GM19455 (cell line): Measurements from ENCODE around the gene EFNA4.

Source experiments
- ATAC-seq: cut with Tn5 transposase; IDR thresholded peaks from one replicate; pipeline ENCODE4 v1.9.1; 2021; ENCODE audit not compliant: unreplicated experiment

Gene EFNA4

GRCh38 chr1:155085504-155086127 is 22.1 kb downstream of the EFNA4 start:
- ATAC-seq: no peak

- ATAC-seq: no peak
These were observed 22.7 kb downstream of the EFNA4 start for GRCh38 chr1:155086128-155086741.

- no peak for ATAC-seq
These were observed 23.5 kb downstream of the EFNA4 start for GRCh38 chr1:155086856-155087535.

- no peak for ATAC-seq
These were observed 27.8 kb downstream of the EFNA4 start for GRCh38 chr1:155091071-155092051.

GRCh38 chr1:155092131-155092530 is 28.6 kb downstream of the EFNA4 start:
- no peak for ATAC-seq

- no peak for ATAC-seq
These were observed 29.1 kb downstream of the EFNA4 start for GRCh38 chr1:155092641-155093040.

- ATAC-seq: no peak
These were observed 30.5 kb downstream of the EFNA4 start for GRCh38 chr1:155093911-155094621.

GRCh38 chr1:155094622-155094948 is 31.0 kb downstream of the EFNA4 start:
- ATAC-seq: no peak

GRCh38 chr1:155099331-155099730 is 35.8 kb downstream of the EFNA4 start:
- no peak for ATAC-seq

- ATAC-seq: no peak
These were observed 39.8 kb downstream of the EFNA4 start for GRCh38 chr1:155103325-155103724.

GRCh38 chr1:155104605-155105534 is 41.3 kb downstream of the EFNA4 start:
- ATAC-seq: no peak

GRCh38 chr1:155105604-155106011 is 42.1 kb downstream of the EFNA4 start:
- ATAC-seq: no peak

- no peak for ATAC-seq
These were observed 43.3 kb downstream of the EFNA4 start for GRCh38 chr1:155106862-155107261.

GRCh38 chr1:155107309-155108264 is 44.0 kb downstream of the EFNA4 start:
- ATAC-seq: no peak

- no peak for ATAC-seq
These were observed 44.8 kb downstream of the EFNA4 start for GRCh38 chr1:155108296-155108695.

- ATAC-seq: no peak
These were observed 46.8 kb downstream of the EFNA4 start for GRCh38 chr1:155110381-155110780.

GRCh38 chr1:155110826-155111225 is 47.3 kb downstream of the EFNA4 start:
- no peak for ATAC-seq

- ATAC-seq: no peak
These were observed 50.0 kb downstream of the EFNA4 start for GRCh38 chr1:155113450-155113980.
